GM10248 (cell line): ENCODE results near the gene AOPEP.

Source experiments
- CTCF ChIA-PET: fragments of 300-600 bp; sonication (Branson Sonifier 250); formaldehyde crosslinking; extraction: SDS; loops from one replicate; lab custom pipeline; 2021; ENCODE audit warnings: antibody characterized with exemption; lab: Yijun Ruan, JAX
- POLR2A ChIA-PET: fragments of 350-650 bp; sonication (Branson Sonifier 250); formaldehyde crosslinking; extraction: SDS; loops from one replicate; lab custom pipeline; 2020; ENCODE audit warnings: antibody characterized with exemption; lab: Yijun Ruan, JAX
- DNase-seq: peaks from one replicate; pipeline ENCODE4 v3.0.0; 2012; ENCODE audit errors: extremely low spot score
- CTCF ChIP-seq: IDR thresholded peaks from 2 replicates; pipeline ENCODE4 v1.5.1; 2012; ENCODE audit warnings: mild to moderate bottlenecking, low read depth; ENCODE audit errors: extremely low read depth, missing control alignments, control extremely low read depth

AOPEP gene

GRCh38 chr9:94801681-94802080 lies 75.2 kb downstream of the AOPEP start:
- ChIA-PET CTCF (interaction anchor here (0.9 to 2.2 kb wide), 3 partner anchors 12 to 330 kb away, joined by 3 to 7 read pairs (median 6); no protein-coding TSS in a partner anchor), POLR2A (no interaction called here)
- no peak for TF ChIP-seq CTCF
- DNase-seq: no peak

DNA sequence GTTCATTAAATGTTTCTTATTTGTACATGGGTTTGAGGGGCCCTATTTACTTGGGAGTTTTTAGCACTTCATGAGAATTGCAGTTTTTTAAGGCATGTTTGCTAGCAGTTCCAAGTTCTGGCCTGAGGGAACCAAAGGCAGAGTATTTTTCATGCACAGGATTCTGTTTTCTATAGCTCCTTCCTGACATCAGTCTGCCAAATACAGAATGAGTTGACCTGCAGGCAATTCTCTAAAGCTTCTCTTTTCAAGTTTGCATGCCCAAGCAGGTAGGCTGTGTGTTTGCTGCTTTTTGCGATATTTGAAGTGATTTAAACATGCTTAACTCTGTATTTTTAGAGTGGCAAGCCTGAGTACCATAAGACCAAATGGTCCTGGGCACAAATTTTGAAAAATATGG lies 75.8 kb downstream of the AOPEP start:
- POLR2A ChIA-PET: no interaction called here

GRCh38 chr9:94802793-94803192 lies 76.3 kb downstream of the AOPEP start:
- POLR2A ChIA-PET: no interaction called here
- peak; percentile 53 for DNase-seq
- no peak for TF ChIP-seq CTCF
- CTCF ChIA-PET: interaction anchor here (1.8 to 2.5 kb wide), 3 partner anchors 13 to 329 kb away, joined by 6 to 13 read pairs (median 7); no protein-coding TSS in a partner anchor

More for the DNA sequence above, 75.8 kb downstream of the AOPEP start:
- CTCF ChIA-PET: interaction anchor here (0.9 to 2.2 kb wide), 3 partner anchors 12 to 329 kb away, joined by 3 to 7 read pairs (median 6); no protein-coding TSS in a partner anchor
- TF ChIP-seq CTCF: no peak
- no peak for DNase-seq

- POLR2A ChIA-PET: no interaction called here
- CTCF ChIA-PET: interaction anchor here (0.6 to 2.5 kb wide), 9 partner anchors 8 to 464 kb away, joined by 3 to 13 read pairs (median 3); no protein-coding TSS in a partner anchor
- no peak for TF ChIP-seq CTCF
- DNase-seq: no peak
These were observed 77.8 kb downstream of the AOPEP start for GRCh38 chr9:94804316-94804715.

DNA sequence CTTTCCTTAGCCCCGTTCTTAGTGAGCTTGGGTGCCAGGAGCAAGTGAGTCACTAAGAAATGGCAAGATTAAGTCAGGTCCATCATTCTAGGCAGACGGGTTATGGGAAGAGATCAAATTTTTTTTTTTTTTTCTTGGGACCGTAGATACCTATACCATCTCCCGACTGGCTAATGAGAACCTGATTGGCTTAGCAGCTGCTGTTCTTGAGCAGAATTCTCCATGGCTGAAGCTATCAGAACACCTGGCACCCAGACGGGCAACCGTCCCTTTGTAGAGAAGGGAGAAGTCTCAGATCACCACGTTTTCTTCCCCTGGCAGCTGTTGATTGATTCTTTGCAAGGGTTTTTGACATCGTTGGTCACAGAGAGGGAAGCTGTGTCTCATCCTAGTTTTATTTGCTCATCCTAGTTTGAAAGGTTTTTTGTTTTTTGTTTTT lies 78.6 kb downstream of the AOPEP start:
- ChIA-PET POLR2A (no interaction called here), CTCF (interaction anchor here (0.6 to 2.5 kb wide), 9 partner anchors 9 to 464 kb away, joined by 3 to 13 read pairs (median 3); no protein-coding TSS in a partner anchor)
- TF ChIP-seq CTCF: no peak
- DNase-seq: no peak

GRCh38 chr9:94805585-94805984 lies 79.1 kb downstream of the AOPEP start:
- POLR2A ChIA-PET: no interaction called here
- DNase-seq: no peak
- TF ChIP-seq CTCF: no peak
- CTCF ChIA-PET: interaction anchor here (0.8 to 1.6 kb wide), 3 partner anchors 9 to 16 kb away, joined by 3 to 7 read pairs (median 3); no protein-coding TSS in a partner anchor
